HG03025 (cell line): ENCODE results near the gene DCAF5.
"Not testable (repeated sequence)": the region's sequence is repeated elsewhere in the genome, so short reads cannot be mapped to it uniquely, and the experiment has no call there.

Experiments used
- ATAC-seq: cut with Tn5 transposase; IDR thresholded peaks from one replicate; pipeline ENCODE4 v1.9.1; 2021; ENCODE audit warnings: mild to moderate bottlenecking, moderate library complexity; ENCODE audit not compliant: unreplicated experiment, low FRiP score

The DCAF5 gene

GRCh38 chr14:69045857-69046475 lies 107.0 kb downstream of the DCAF5 start:
- ATAC-seq = no peak

- ATAC-seq = no peak
Measured at GRCh38 chr14:69044965-69045555, 107.9 kb downstream of the DCAF5 start.

GRCh38 chr14:69044296-69044695 lies 108.6 kb downstream of the DCAF5 start:
- no peak for ATAC-seq

- no peak for ATAC-seq
Measured at GRCh38 chr14:69043596-69044260, 109.2 kb downstream of the DCAF5 start.

- ATAC-seq = no peak
Measured at GRCh38 chr14:69042787-69043444, 110.0 kb downstream of the DCAF5 start.

GRCh38 chr14:69042299-69042698 lies 110.6 kb downstream of the DCAF5 start:
- ATAC-seq = no peak

- ATAC-seq = no peak
Measured at GRCh38 chr14:69041783-69042182, 111.1 kb downstream of the DCAF5 start.

GRCh38 chr14:69040353-69040752 lies 112.6 kb downstream of the DCAF5 start:
- no peak for ATAC-seq

- no peak for ATAC-seq
Measured at GRCh38 chr14:69039288-69039628, 113.7 kb downstream of the DCAF5 start.

- no peak for ATAC-seq
Measured at GRCh38 chr14:69038455-69039287, 114.2 kb downstream of the DCAF5 start.

- no peak for ATAC-seq
Measured at GRCh38 chr14:69037790-69038454, 115.0 kb downstream of the DCAF5 start.

GRCh38 chr14:69036757-69037506 lies 116.0 kb downstream of the DCAF5 start:
- ATAC-seq = no peak

- ATAC-seq = no peak
Measured at GRCh38 chr14:69034612-69035262, 118.2 kb downstream of the DCAF5 start.

GRCh38 chr14:69027242-69027913 lies 125.5 kb downstream of the DCAF5 start:
- ATAC-seq = no peak

GRCh38 chr14:69023035-69023434 lies 129.9 kb downstream of the DCAF5 start:
- ATAC-seq = no peak

- not testable (repeated sequence) for ATAC-seq
Measured at GRCh38 chr14:69022093-69022492, 130.8 kb downstream of the DCAF5 start.

GRCh38 chr14:69017706-69018105 lies 135.2 kb downstream of the DCAF5 start:
- no peak for ATAC-seq

GRCh38 chr14:69014829-69015259 lies 138.1 kb downstream of the DCAF5 start:
- ATAC-seq = no peak
